ENCODE measurements around the gene HOXC4. TPM values are rescaled to one million over a fixed set of nuclear protein-coding genes. Genes with fewer than 3 reads are reported as not detected.
"Not testable (repeated sequence)": the region's sequence is repeated elsewhere in the genome, so short reads cannot be mapped to it uniquely, and the experiment has no call there.

The HOXC4 gene
- total and polyA plus RNA-seq, 4 donors: 0.02 TPM; not detected in 3

GRCh38 chr12:54100588-54100987 lies 47.0 kb downstream of the HOXC4 start:
- not testable (repeated sequence) for DNase-seq (ENCODE audit: low spot score); H3K4me3 ChIP-seq (ENCODE audit: low read depth in 1 of 3, low read length in 3 of 3); H3K9me3 ChIP-seq (ENCODE audit: control insufficient read depth in 4 of 4, low read length in 3 of 4); H3K36me3 ChIP-seq (ENCODE audit: control insufficient read depth in 4 of 4, insufficient read depth in 3 of 4, low read depth in 1 of 4, low read length in 3 of 4); H3K4me1 ChIP-seq (ENCODE audit: control insufficient read depth in 4 of 4, insufficient read depth in 4 of 4, low read length in 3 of 4); H3K27ac ChIP-seq (ENCODE audit: low read depth in 1 of 2, low read length in 2 of 2); H3K27me3 ChIP-seq (ENCODE audit: control insufficient read depth in 4 of 4, insufficient read depth in 4 of 4, low read length in 3 of 4); H3K9ac ChIP-seq (ENCODE audit: low read depth in 1 of 2, low read length in 2 of 2)
- WGBS: 72% methylated on average over 6 of the region's 6 CpGs

- not testable (repeated sequence) for DNase-seq (ENCODE audit: low spot score); H3K4me1 ChIP-seq (ENCODE audit: control insufficient read depth in 4 of 4, insufficient read depth in 4 of 4, low read length in 3 of 4); H3K4me3 ChIP-seq (ENCODE audit: low read depth in 1 of 3, low read length in 3 of 3); H3K9ac ChIP-seq (ENCODE audit: low read depth in 1 of 2, low read length in 2 of 2); H3K36me3 ChIP-seq (ENCODE audit: control insufficient read depth in 4 of 4, insufficient read depth in 3 of 4, low read depth in 1 of 4, low read length in 3 of 4); H3K9me3 ChIP-seq (ENCODE audit: control insufficient read depth in 4 of 4, low read length in 3 of 4); H3K27me3 ChIP-seq (ENCODE audit: control insufficient read depth in 4 of 4, insufficient read depth in 4 of 4, low read length in 3 of 4); H3K27ac ChIP-seq (ENCODE audit: low read depth in 1 of 2, low read length in 2 of 2)
- 58% methylated on average over 6 of the region's 6 CpGs for WGBS
Observed at GRCh38 chr12:54102223-54102622, 48.6 kb downstream of the HOXC4 start.

- DNase-seq (ENCODE audit: low spot score); H3K9me3 ChIP-seq (ENCODE audit: control insufficient read depth in 4 of 4, low read length in 3 of 4); H3K4me1 ChIP-seq (ENCODE audit: control insufficient read depth in 4 of 4, insufficient read depth in 4 of 4, low read length in 3 of 4); H3K4me3 ChIP-seq (ENCODE audit: low read depth in 1 of 3, low read length in 3 of 3); H3K27ac ChIP-seq (ENCODE audit: low read depth in 1 of 2, low read length in 2 of 2); H3K27me3 ChIP-seq (ENCODE audit: control insufficient read depth in 4 of 4, insufficient read depth in 4 of 4, low read length in 3 of 4); H3K36me3 ChIP-seq (ENCODE audit: control insufficient read depth in 4 of 4, insufficient read depth in 3 of 4, low read depth in 1 of 4, low read length in 3 of 4); H3K9ac ChIP-seq (ENCODE audit: low read depth in 1 of 2, low read length in 2 of 2): not testable (repeated sequence)
- 52% methylated on average over 1 of the region's 1 CpG for WGBS
Observed at GRCh38 chr12:54103827-54104226, 50.2 kb downstream of the HOXC4 start.

Small RNA genes within 50 kb of the gene (small RNA-seq; reads per million reads assigned to genes)
- gene HOXC5 (not detected), gene MIR615 (0.09 reads per million), gene RF00019 (not detected)

Other genes with a start within 250 kb of the HOXC4 start
- gene HOXC13, start 115.0 kb upstream of the HOXC4 start, total RNA-seq: not detected
- gene HOXC13, start 115.0 kb upstream of the HOXC4 start, polyA plus RNA-seq: not detected
- gene HOXC12, start 98.9 kb upstream of the HOXC4 start, total RNA-seq: not detected
- gene HOXC12, start 98.9 kb upstream of the HOXC4 start, polyA plus RNA-seq: not detected
- not detected for gene HOXC11, start 80.7 kb upstream of the HOXC4 start, total RNA-seq
- gene HOXC11, start 80.7 kb upstream of the HOXC4 start, polyA plus RNA-seq: not detected
- not detected for gene HOTAIR, start 78.9 kb upstream of the HOXC4 start, total RNA-seq
- gene HOTAIR, start 78.9 kb upstream of the HOXC4 start, polyA plus RNA-seq: not detected
- not detected for gene HOXC10, start 68.7 kb upstream of the HOXC4 start, total RNA-seq
- gene HOXC10, start 68.7 kb upstream of the HOXC4 start, polyA plus RNA-seq: not detected
- not detected for gene HOXC9, start 53.7 kb upstream of the HOXC4 start, total RNA-seq
- not detected for gene HOXC9, start 53.7 kb upstream of the HOXC4 start, polyA plus RNA-seq
- not detected for gene HOXC8, start 44.9 kb upstream of the HOXC4 start, total RNA-seq
- gene HOXC8, start 44.9 kb upstream of the HOXC4 start, polyA plus RNA-seq: not detected
- under 1 TPM in 1 of 2 donors, not detected in 1; 0.33 TPM for gene HOXC6, start 25.4 kb upstream of the HOXC4 start, total RNA-seq
- gene HOXC6, start 25.4 kb upstream of the HOXC4 start, polyA plus RNA-seq: not detected
- not detected for gene HOXC5, start 20.8 kb upstream of the HOXC4 start, total RNA-seq
- gene HOXC5, start 20.8 kb upstream of the HOXC4 start, polyA plus RNA-seq: not detected
- gene SMUG1, start 135.2 kb downstream of the HOXC4 start, total RNA-seq: 10 to 100 TPM; 17.6 to 22.9 TPM
- 10 to 100 TPM; 28.0 to 42.9 TPM for gene SMUG1, start 135.2 kb downstream of the HOXC4 start, polyA plus RNA-seq
- gene CBX5, start 226.3 kb downstream of the HOXC4 start, total RNA-seq: 10 to 100 TPM; 15.1 to 62.3 TPM
- gene CBX5, start 226.3 kb downstream of the HOXC4 start, polyA plus RNA-seq: 1 to 10 TPM; 4.4 to 10.0 TPM
- 100 to 1,000 TPM; 169 to 274 TPM for gene HNRNPA1, start 226.9 kb downstream of the HOXC4 start, total RNA-seq
- 100 to 1,000 TPM in 1 of 2 donors, 10 to 100 TPM in 1; 81.0 to 241 TPM for gene HNRNPA1, start 226.9 kb downstream of the HOXC4 start, polyA plus RNA-seq
- gene NFE2, start 247.2 kb downstream of the HOXC4 start, total RNA-seq: 100 to 1,000 TPM in 1 of 2 donors, 1 to 10 TPM in 1; 1.7 to 155 TPM
- gene NFE2, start 247.2 kb downstream of the HOXC4 start, polyA plus RNA-seq: under 1 TPM; 0.44 to 0.71 TPM